Measurements from ENCODE around the gene OLFM2.

OLFM2 gene

DNA sequence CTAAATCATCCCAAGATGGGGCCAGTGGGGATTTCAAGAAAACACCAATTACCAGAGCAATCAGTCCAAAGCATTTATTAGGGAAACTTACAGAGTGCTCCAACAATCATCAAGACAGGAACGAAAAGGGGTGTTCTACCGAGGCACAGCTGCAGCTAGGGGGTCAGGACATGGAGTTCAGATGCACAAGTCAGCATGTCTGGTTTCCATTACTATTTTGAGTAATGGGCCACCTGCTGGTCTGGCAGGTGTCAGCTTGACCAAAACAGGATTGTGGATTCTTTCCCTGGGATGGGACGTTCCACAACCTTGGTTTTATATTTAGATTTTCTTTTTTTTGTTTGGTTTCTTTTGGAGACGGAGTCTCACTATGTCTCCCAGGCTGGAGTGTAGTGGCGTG is 112.5 kb downstream of the OLFM2 start:
- TF ChIP-seq ZBTB7A (IDR thresholded peaks at IDR 0.05; ENCODE audit: low read depth): no peak
- TF ChIP-seq TCF12 (IDR thresholded peaks at IDR 0.05; ENCODE audit: low read depth): no peak
- no peak for TF ChIP-seq YY1 (IDR thresholded peaks at IDR 0.05; ENCODE audit: low read depth)

DNA sequence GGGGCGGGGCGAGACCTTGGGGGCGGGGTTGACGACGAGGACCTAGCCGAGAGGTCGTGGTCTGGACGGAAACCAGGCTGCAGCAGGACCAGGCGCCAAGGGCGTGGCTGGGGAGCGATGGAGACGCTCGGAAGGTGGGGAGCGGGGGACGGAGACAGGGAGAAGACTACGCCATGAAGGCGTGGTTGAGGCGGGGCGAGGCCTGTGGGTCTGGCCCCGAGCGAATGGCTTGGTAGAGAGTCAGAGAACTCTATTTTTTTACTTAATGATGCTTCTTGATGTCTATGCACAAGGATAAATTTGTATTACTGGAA is 116.8 kb downstream of the OLFM2 start:
- TF ChIP-seq ZBTB7A (IDR thresholded peaks at IDR 0.05; ENCODE audit: low read depth): no peak
- TF ChIP-seq, protein P1, sequence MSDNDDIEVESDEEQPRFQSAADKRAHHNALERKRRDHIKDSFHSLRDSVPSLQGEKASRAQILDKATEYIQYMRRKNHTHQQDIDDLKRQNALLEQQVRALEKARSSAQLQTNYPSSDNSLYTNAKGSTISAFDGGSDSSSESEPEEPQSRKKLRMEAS (IDR thresholded peaks at IDR 0.05): peak; percentile 42; the same call in 1 of the 2 replicates

DNA sequence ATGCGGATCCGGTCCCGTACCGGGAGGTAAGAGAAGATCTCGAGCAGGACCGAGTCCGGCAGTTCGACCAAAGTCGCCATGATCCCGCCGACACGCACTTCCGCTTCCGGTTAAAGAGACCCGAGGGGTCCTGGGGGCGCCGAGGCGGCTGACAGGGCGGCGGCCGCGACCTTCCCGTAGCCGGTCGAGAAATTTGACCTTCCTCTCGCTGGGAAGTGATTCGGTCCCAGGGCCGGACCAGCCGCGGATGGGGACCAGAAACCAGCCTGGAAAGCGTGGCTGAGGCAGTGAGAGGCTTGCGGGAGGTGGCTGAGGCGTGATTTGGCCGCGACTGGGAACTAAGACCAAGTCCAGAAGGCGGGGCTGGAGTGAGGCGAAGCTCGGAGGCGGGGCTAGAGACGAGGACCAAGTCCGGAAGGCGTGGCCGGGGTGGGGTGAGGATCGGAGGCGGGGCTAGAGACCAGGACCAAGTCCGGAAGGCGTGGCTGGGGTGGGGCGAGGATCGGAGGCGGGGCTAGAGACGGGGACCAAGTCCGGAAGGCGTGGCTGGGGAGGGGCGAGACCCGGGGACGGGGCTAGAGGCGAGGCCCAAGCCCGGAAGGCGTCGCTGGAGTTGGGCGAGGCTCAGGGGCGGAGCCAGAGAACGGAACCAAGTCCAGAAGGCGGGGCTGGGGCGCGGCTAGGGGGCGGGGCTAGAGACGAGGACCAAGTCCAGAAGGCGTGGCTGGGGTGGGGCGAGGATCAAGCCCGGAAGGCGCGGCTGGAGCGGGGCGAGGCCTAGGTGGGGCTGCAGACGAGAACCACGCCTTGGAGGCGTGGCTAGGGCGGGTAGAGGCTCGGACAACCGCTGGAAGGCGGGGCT is 117.3 kb downstream of the OLFM2 start, which contains the start of gene FBXL12:
TSS of gene FBXL12 (minus strand) at position 346 of the 862 bp plus-strand sequence. CDS start at position 80, 266 bp downstream.
- peak; percentile 72 for TF ChIP-seq TCF12 (IDR thresholded peaks at IDR 0.05; ENCODE audit: low read depth)
- TF ChIP-seq, protein P2, sequence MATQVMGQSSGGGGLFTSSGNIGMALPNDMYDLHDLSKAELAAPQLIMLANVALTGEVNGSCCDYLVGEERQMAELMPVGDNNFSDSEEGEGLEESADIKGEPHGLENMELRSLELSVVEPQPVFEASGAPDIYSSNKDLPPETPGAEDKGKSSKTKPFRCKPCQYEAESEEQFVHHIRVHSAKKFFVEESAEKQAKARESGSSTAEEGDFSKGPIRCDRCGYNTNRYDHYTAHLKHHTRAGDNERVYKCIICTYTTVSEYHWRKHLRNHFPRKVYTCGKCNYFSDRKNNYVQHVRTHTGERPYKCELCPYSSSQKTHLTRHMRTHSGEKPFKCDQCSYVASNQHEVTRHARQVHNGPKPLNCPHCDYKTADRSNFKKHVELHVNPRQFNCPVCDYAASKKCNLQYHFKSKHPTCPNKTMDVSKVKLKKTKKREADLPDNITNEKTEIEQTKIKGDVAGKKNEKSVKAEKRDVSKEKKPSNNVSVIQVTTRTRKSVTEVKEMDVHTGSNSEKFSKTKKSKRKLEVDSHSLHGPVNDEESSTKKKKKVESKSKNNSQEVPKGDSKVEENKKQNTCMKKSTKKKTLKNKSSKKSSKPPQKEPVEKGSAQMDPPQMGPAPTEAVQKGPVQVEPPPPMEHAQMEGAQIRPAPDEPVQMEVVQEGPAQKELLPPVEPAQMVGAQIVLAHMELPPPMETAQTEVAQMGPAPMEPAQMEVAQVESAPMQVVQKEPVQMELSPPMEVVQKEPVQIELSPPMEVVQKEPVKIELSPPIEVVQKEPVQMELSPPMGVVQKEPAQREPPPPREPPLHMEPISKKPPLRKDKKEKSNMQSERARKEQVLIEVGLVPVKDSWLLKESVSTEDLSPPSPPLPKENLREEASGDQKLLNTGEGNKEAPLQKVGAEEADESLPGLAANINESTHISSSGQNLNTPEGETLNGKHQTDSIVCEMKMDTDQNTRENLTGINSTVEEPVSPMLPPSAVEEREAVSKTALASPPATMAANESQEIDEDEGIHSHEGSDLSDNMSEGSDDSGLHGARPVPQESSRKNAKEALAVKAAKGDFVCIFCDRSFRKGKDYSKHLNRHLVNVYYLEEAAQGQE (IDR thresholded peaks at IDR 0.05; ENCODE audit: low read depth): no peak
- peak; percentile 39; the same call in 1 of the 2 replicates for TF ChIP-seq CREB1 (IDR thresholded peaks at IDR 0.05; ENCODE audit: low read depth)
- no peak for TF ChIP-seq EP300 (IDR thresholded peaks at IDR 0.05; ENCODE audit: borderline replicate concordance)
- TF ChIP-seq NFIC (IDR thresholded peaks at IDR 0.05): peak; percentile 40; the same call in 1 of the 2 replicates
- TF ChIP-seq RAD21 (IDR thresholded peaks at IDR 0.05; ENCODE audit: low read depth): no peak
- TF ChIP-seq TAF1 (IDR thresholded peaks at IDR 0.05; ENCODE audit: low read depth): peak; percentile 88
- TF ChIP-seq, protein P1 (IDR thresholded peaks at IDR 0.05): peak; percentile 54
- TF ChIP-seq EGR1 (IDR thresholded peaks at IDR 0.05): 0 out of 2 replicates have a peak, but pooled peaks have one; percentile 19
- peak; percentile 92 for TF ChIP-seq YY1 (IDR thresholded peaks at IDR 0.05; ENCODE audit: low read depth)
- no peak for TF ChIP-seq TEAD4 (IDR thresholded peaks at IDR 0.05)
- TF ChIP-seq, protein P3, sequence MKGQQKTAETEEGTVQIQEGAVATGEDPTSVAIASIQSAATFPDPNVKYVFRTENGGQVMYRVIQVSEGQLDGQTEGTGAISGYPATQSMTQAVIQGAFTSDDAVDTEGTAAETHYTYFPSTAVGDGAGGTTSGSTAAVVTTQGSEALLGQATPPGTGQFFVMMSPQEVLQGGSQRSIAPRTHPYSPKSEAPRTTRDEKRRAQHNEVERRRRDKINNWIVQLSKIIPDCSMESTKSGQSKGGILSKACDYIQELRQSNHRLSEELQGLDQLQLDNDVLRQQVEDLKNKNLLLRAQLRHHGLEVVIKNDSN (IDR thresholded peaks at IDR 0.05): no peak
- TF ChIP-seq CEBPB (IDR thresholded peaks at IDR 0.05): no peak; the same call in 1 of the 2 replicates
- TF ChIP-seq FOXM1 (IDR thresholded peaks at IDR 0.05; ENCODE audit: borderline replicate concordance, low read depth): no peak
- TF ChIP-seq ZBTB7A (IDR thresholded peaks at IDR 0.05; ENCODE audit: low read depth): peak; percentile 98

DNA sequence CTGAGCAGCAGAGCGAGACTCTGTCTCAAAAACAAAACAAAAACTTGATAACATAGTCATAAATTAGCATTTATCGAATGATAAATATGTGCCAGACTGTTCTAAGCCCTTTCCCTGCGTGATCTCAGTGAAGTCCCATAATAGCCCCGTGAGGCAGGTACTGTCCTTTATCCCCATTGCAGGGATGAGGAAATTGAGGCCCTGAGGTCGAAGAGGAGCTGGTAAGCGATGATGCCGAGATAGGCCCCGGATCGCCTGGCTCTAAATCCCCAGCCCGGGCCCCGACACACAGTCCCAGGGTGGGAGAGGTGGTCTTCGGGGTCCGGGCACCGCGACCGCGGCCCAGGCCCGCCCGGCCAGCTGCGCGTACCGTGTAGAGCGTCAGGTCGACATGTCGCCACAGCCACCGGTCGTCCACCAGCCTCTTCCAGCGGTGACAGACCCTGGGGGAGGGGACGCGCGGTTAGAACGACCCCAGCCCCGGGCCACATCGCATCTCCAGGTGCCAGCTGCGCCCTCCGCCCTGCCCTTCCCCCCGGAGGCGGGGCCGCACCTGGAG is 118.1 kb downstream of the OLFM2 start:
- TF ChIP-seq RAD21 (IDR thresholded peaks at IDR 0.05; ENCODE audit: low read depth) (no peak), TCF12 (IDR thresholded peaks at IDR 0.05; ENCODE audit: low read depth) (no peak), CEBPB (IDR thresholded peaks at IDR 0.05) (no peak), YY1 (IDR thresholded peaks at IDR 0.05; ENCODE audit: low read depth) (no peak), NFIC (IDR thresholded peaks at IDR 0.05) (no peak), TEAD4 (IDR thresholded peaks at IDR 0.05) (no peak), TAF1 (IDR thresholded peaks at IDR 0.05; ENCODE audit: low read depth) (no peak), ZBTB7A (IDR thresholded peaks at IDR 0.05; ENCODE audit: low read depth) (no peak)
- TF ChIP-seq, protein P3 (IDR thresholded peaks at IDR 0.05): no peak

DNA sequence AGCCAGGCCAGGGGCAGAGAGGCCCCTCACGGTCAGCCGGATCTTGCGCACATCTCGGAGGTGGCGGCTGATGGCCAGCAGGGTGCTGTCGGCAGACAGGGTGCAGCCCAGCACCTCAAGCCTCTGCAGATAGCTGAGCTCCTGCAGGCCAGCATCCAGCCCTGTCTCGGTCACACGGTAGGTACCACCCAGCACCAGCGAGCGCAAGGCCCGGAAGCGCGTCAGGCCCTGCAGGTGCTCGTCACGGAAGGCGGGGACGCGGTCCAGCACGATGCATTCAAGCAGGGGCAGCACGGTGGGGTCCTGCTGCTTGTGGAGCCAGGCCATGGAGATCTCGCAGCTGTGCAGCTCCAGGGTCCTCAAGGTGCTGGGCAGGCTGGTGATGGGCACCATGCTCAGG is 125.2 kb downstream of the OLFM2 start:
- no peak for TF ChIP-seq CREB1 (IDR thresholded peaks at IDR 0.05; ENCODE audit: low read depth)
- no peak for TF ChIP-seq TCF12 (IDR thresholded peaks at IDR 0.05; ENCODE audit: low read depth)
- TF ChIP-seq FOXM1 (IDR thresholded peaks at IDR 0.05; ENCODE audit: borderline replicate concordance, low read depth): no peak
- TF ChIP-seq TEAD4 (IDR thresholded peaks at IDR 0.05): no peak
- TF ChIP-seq, protein P1 (IDR thresholded peaks at IDR 0.05): no peak
- no peak for TF ChIP-seq TAF1 (IDR thresholded peaks at IDR 0.05; ENCODE audit: low read depth)
- no peak for TF ChIP-seq ZBTB7A (IDR thresholded peaks at IDR 0.05; ENCODE audit: low read depth)
- TF ChIP-seq CEBPB (IDR thresholded peaks at IDR 0.05): no peak
- no peak for TF ChIP-seq NFIC (IDR thresholded peaks at IDR 0.05)
- no peak for TF ChIP-seq YY1 (IDR thresholded peaks at IDR 0.05; ENCODE audit: low read depth)
- TF ChIP-seq RAD21 (IDR thresholded peaks at IDR 0.05; ENCODE audit: low read depth): no peak
- no peak for TF ChIP-seq EP300 (IDR thresholded peaks at IDR 0.05; ENCODE audit: borderline replicate concordance)
- TF ChIP-seq, protein P3 (IDR thresholded peaks at IDR 0.05): no peak
- TF ChIP-seq, protein P2 (IDR thresholded peaks at IDR 0.05; ENCODE audit: low read depth): no peak
- no peak for TF ChIP-seq EGR1 (IDR thresholded peaks at IDR 0.05)

Data from Ishikawa (cell line).